Hippocampal formation (tissue), 2 donors: Measurements from ENCODE around the gene VPS18.

Experiments used
- DNase-seq, 2 donors: peaks; one replicate each; lab custom pipeline; 2025; lab: John Stamatoyannopoulos, UW

The VPS18 gene

GRCh38 chr15:40936709-40937666 lies 42.7 kb downstream of the VPS18 start:
- DNase-seq, result no peak

DNA sequence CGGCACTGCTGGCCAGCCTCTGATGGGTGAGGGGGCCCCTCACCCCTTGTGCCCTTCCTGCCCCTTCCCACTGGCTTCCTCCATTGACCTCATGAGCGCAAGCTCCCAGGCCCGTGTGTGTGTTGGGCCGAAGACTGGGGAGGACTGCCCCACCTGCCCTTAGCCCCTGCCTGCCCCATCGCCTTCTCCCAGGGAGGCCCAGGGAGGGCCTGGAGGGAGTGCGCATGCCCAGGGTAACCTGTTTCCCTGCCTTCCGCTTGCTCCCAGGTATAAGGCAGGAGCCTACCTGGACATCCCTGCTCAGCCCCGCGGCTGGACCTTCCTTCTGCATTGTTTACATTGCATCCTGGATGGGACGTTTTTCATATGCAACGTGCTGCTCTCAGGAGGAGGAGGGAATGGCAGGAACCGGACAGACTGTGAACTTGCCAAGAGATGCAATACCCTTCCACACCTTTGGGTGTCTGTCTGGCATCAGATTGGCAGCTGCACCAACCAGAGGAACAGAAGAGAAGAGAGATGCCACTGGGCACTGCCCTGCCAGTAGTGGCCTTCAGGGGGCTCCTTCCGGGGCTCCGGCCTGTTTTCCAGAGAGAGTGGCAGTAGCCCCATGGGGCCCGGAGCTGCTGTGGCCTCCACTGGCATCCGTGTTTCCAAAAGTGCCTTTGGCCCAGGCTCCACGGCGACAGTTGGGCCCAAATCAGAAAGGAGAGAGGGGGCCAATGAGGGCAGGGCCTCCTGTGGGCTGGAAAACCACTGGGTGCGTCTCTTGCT lies 43.7 kb downstream of the VPS18 start:
- DNase-seq, result no peak

DNA sequence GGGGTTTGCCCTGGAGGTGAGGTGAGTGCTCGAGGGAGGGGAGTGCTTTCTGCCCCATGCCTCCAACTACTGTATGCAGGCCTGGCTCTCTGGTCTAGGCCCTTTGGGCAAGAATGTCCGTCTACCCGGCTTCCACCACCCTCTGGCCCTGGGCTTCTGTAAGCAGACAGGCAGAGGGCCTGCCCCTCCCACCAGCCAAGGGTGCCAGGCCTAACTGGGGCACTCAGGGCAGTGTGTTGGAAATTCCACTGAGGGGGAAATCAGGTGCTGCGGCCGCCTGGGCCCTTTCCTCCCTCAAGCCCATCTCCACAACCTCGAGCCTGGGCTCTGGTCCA lies 44.3 kb downstream of the VPS18 start:
- no peak for DNase-seq

DNA sequence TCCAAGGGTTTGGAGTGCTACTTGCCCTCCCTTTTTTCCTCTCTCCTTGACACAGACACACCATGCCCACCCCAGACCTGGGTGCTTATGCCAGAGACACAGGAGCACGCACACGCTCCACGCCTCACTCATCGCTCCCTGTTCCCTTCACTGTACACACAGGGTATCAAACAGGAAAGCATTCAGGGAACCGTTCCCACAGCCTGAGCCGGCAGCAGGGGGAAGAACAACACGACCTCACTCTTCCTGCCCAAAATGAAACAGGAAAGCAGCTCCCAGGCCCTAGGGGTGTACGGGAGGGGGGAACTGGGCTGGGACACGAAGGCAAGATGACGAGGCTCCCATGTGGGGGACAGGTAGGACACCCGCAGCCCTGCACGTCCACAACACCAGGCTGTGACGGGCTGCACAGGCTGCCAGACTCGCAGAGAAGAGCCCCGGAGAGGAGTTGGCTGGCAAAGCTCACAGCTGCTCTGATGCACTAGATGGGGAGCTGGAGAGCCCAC lies 46.1 kb downstream of the VPS18 start:
- no peak for DNase-seq

- no peak for DNase-seq
These were observed 46.8 kb downstream of the VPS18 start for GRCh38 chr15:40941068-40941527.

DNA sequence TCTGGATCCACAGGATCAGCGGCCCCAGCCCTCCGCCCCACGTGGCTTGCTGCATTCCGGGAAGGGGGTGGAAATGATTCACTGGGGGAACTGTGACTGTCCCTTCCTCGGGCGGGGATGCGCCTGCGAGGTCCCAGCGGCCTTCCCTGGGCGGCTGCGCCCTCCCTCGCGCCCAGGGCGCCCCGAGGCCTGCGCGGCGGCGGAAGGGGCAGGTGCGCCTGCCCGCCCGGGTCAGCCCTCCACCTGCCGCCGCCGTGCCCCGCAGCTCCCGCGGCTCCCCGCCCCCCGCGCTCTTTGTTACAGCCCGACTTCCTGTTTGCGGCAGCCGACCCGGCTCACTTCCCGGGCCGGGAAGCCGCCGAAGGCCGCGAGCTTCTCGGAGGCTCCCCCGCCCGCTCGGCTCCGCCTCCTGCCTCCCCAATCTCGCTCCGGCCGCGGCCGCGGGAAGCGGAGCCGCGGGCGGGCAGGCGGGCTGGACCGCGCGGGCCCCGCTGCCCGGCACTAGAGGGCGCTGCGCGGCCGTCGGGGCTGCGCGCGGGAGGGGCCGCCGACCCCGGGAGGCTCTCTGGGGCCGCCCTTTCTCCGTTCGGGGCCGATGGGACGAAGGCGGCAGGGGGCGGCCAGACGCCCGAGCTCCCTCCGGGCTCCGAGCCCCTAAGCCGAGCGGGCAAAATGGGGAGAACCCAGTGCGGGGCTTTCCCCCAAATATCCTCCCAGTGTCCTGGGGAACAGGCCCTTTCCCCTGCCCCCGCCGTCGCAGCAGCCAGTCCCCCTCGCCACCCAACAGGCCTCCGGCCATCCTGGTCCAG lies 47.5 kb downstream of the VPS18 start:
- DNase-seq, result peak; percentile 22 to 65

DNA sequence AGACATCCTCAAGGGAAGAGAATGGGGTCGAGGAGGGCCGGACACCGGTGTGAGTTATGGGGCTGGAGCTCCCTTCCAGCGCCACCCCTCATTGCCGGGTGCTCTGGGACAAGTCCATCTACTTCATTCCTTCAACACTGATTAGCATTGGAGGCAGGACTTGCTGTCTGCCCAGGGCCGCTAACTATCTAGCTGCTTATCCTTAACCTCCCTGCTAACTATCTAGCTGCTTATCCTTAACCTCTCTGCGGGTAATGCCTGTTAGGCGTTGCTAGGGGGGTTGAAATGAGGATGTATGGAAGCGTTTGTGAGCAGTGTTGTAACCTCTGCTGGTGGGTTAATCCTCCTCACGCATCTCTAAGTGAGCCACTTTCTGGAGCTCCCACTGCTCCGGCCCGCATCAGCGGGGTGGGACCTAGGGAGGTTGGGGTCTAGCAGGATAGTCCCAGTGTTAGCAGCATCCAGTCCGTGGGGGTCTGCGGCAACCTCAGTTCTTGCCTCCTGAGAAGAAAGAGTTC lies 48.1 kb downstream of the VPS18 start:
- DNase-seq, result no peak

DNA sequence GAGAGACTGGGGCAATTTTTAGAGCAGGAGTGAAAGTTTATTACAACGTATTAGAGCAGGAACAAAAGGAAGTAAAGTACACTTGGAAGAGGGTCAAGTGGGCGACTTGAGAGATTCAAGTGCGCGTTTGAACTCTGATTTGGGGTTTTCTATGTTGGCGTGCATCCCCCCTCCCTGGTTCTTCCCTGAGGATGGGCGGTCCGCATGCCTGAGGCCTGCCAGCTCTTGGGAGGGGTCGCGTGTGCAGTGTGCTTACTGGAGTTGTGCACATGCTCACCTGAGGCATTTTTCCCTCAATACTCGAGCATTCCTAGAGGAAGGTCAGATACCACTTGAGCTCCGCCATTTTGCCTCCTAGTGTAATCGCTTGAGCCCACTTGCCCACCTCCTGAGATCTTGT lies 48.6 kb downstream of the VPS18 start:
- DNase-seq, result no peak

- DNase-seq, result no peak
These were observed 49.6 kb downstream of the VPS18 start for GRCh38 chr15:40943764-40944365.

DNA sequence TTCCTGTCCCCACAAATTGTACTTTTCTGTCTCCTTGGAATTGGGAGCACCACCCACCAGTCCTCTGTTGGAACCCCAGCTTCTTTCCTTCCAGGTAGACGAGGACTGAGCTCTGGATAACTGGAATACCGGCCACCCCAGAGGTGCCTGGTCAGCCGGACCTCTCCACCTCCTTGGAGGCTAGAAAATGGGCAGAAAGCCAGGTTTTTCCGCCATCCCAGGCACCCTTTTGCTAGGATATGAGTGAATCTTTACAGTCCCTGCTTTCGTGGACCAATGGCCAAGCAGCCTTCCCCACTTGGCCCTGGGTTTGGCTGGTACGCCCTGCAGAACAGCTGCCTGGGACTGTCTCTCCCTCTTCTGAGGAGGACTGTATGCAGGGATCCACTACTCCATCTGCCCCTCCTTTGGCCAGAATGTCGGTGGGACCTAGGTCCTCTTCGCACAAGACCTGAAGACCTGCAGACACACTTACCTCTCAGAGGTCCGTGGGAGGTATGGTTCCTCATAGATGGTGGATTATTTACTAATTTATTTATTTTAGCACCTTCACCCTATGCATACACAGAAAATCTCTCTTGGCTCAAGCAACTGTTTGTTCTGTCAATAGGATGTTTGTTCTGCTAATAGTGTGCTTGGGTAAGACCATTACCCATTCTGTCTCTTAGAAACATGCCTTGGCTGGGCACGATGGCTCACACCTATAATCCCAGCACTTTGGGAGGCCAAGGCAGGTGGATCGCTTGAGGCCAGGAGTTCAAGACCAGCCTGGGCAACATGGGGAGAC lies 50.5 kb downstream of the VPS18 start:
- DNase-seq, result no peak

DNA sequence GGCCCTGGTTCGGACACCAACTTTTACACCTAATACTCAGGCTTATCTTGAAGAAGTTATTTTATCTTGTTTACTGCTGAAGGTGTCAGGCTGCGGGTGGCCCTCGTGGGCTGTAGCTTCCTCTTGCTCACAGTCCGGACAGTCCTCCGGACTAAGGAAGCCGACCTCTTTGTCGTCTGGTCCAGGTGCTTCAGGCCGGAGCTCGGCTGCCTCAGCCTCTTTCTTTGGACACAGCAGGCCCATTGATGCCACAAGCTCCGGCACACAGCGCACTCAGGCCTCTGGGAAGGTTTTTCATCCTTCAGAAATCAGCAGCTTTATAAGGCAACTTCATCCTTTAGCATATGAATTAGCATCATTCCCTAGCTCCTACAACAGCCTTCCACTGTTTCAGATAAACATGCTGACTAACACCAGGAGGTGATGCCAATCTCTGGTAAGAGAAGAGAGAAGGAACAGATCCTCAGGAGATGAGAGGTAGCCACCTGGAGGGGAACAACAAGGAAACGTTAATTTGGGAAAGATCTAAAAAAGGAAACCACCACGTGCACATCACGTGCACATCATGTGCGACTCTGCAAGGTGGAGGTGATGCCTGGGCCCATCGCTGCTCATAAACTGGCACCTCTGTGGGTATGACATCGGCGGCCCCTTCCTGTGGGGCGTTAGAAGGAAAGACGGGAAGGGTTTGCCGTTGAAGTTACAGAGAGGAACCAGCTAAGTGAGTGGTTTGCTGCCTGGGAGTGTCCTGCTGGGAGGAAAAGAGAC lies 54.6 kb downstream of the VPS18 start:
- no peak for DNase-seq

GRCh38 chr15:40949756-40950207 lies 55.5 kb downstream of the VPS18 start:
- no peak for DNase-seq

DNA sequence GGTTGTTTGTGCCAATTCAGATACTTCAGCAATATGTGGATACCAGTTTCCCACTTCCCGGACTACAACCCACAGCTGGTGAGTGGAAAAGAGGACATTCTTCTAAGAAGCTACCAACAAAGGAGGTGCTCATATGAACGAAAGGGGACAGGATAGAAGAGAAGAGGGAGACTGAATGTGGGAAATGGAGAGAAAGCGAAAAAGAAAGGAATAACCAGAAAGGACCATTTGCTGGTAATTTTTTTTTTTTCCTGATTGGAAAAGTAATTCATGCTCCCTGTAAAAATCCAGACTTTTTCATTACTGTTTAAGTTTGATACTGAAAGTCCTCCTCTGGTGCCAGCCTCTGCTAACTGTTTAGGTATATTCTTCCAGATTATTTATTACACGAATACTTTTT lies 57.5 kb downstream of the VPS18 start:
- DNase-seq, result no peak

GRCh38 chr15:40952301-40952900 lies 58.2 kb downstream of the VPS18 start:
- no peak for DNase-seq

GRCh38 chr15:40952901-40953712 lies 58.9 kb downstream of the VPS18 start, which contains the start of gene CHAC1:
CHAC1 (plus strand) TSS chr15:40953471; CDS start chr15:40953584, 113 bp downstream.
- DNase-seq, result peak; percentile 75 to 84
